HFF-Myc (cell line): ENCODE measurements around the gene MYO5B.

ENCODE experiments used
- DNase-seq: peaks from one replicate; pipeline ENCODE4 v3.0.0-alpha.2; 2011; ENCODE audit warnings: low read depth; ENCODE audit errors: extremely low read depth
- H3K4me3 ChIP-seq: replicated peaks from 2 replicates; pipeline ENCODE4 v1.5.1; 2011; ENCODE audit warnings: low read depth, mild to moderate bottlenecking, control low read depth, low read length
- CTCF ChIP-seq: IDR thresholded peaks from 2 replicates; pipeline ENCODE4 v1.5.1; 2012; ENCODE audit warnings: mild to moderate bottlenecking, low read depth, low read length, control low read depth; ENCODE audit errors: missing control alignments

MYO5B gene

GRCh38 chr18:49845629-49846360 lies 349.2 kb downstream of the MYO5B start:
- TF ChIP-seq CTCF: no peak
- no peak for DNase-seq
- no peak overlapping the region for H3K4me3 ChIP-seq

- no peak for DNase-seq
- TF ChIP-seq CTCF: no peak
- no peak overlapping the region for H3K4me3 ChIP-seq
These were observed 350.0 kb downstream of the MYO5B start for GRCh38 chr18:49844903-49845302.

- TF ChIP-seq CTCF: no peak
- DNase-seq: no peak
These were observed 350.9 kb downstream of the MYO5B start for GRCh38 chr18:49843778-49844625.

GRCh38 chr18:49843131-49843530 lies 351.8 kb downstream of the MYO5B start:
- no peak for TF ChIP-seq CTCF
- DNase-seq: no peak
- H3K4me3 ChIP-seq: no peak overlapping the region

More at GRCh38 chr18:49843778-49844625, 350.9 kb downstream of the MYO5B start:
- H3K4me3 ChIP-seq: no peak overlapping the region

- TF ChIP-seq CTCF: no peak
- no peak for DNase-seq
- H3K4me3 ChIP-seq: no peak overlapping the region
These were observed 352.3 kb downstream of the MYO5B start for GRCh38 chr18:49842656-49843055.

GRCh38 chr18:49841236-49842217 lies 353.4 kb downstream of the MYO5B start:
- no peak for TF ChIP-seq CTCF
- DNase-seq: no peak

More at GRCh38 chr18:49841236-49842217, 353.4 kb downstream of the MYO5B start:
- no peak overlapping the region for H3K4me3 ChIP-seq
